Activated CD8-positive, alpha-beta memory T cell treated with anti-CD3 and anti-CD28 coated beads, Interleukin-2, amount 10 ng/mL, durations not matched to agents 7 days and 5 days (primary cell): ENCODE results near the gene RAMACL. TPM values are rescaled to one million over a fixed set of nuclear protein-coding genes. Genes with fewer than 3 reads are reported as not detected.
"Not testable (repeated sequence)": the region's sequence is repeated elsewhere in the genome, so short reads cannot be mapped to it uniquely, and the experiment has no call there.

ENCODE experiments used
- ATAC-seq: fragments of 150-1000 bp; cut with Tn5 transposase; one replicate; pipeline ENCODE4 v1.10.0; 2021; ENCODE audit warnings: moderate library complexity
- CTCF ChIA-PET: fragments of 350-600 bp; sonication (Branson Sonifier 250); formaldehyde crosslinking; loops from one replicate; lab custom pipeline; 2021; ENCODE audit warnings: antibody characterized with exemption; lab: Charles Lee
- DNase-seq: peaks from one replicate; pipeline ENCODE4 v3.0.0-alpha.2; 2020
- H3K27ac Mint-ChIP-seq: one replicate; pipeline ENCODE4 v1.8.0; 2021; ENCODE audit warnings: mild to moderate bottlenecking, mixed read lengths
- H3K27me3 Mint-ChIP-seq: one replicate; pipeline ENCODE4 v1.8.0; 2021; ENCODE audit warnings: mixed read lengths
- H3K36me3 Mint-ChIP-seq: one replicate; pipeline ENCODE4 v1.8.0; 2021; ENCODE audit warnings: mild to moderate bottlenecking, mixed read lengths
- H3K4me1 Mint-ChIP-seq: one replicate; pipeline ENCODE4 v1.8.0; 2021; ENCODE audit warnings: mixed read lengths
- H3K4me3 Mint-ChIP-seq: one replicate; pipeline ENCODE4 v1.8.0; 2021; ENCODE audit warnings: mild to moderate bottlenecking, moderate library complexity, mixed read lengths
- H3K9me3 Mint-ChIP-seq: one replicate; pipeline ENCODE4 v1.8.0; 2022; ENCODE audit warnings: low read depth, mixed read lengths
- total RNA-seq, 2 experiments: library from RNA; stranded (reverse); gene quantifications; one replicate each; pipeline ENCODE4 v1.2.3, GENCODE V29; 2021

RAMACL gene
- total RNA-seq, 2 experiments from 2014 or later = 0.14 to 0.29 TPM

DNA sequence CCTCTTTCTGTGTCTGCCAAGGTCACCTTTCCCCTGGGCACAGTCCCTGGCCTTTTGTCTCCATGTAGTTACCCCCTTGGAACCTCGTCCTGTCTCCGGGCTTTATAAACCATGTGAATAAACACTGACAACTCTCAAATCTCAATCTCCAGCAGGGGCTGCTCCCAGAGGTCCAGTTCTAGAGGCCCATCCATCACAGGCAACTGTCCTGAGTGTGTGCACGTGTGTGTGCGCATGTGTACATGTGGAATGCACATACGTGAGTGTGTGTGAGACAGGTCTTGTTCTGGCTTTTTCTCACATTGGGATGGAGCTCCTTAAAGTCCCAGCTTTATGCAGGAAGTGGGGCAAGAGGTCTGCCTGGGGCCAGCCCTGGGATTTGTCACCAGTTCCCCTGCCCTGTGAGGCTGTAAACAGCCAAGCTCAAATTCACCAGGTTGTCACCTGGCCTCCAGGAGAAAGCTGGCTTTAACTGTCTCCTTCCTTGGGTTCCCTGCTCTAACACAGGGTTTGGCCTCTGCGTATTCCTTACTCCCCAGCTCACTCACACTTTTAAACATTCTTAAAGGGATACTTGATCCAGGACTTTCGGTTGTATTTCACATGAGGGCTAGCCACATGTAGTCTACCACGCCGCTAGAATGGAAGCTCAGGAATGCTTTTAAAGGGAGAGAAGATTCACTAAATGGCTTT is 42.7 kb downstream of the RAMACL start:
- no peak overlapping the region for H3K4me3 Mint-ChIP-seq
- CTCF ChIA-PET = interaction anchor here (0.7 kb wide), 1 partner anchor 160 kb away, joined by 3 read pairs; no protein-coding TSS in a partner anchor
- H3K9me3 Mint-ChIP-seq = no peaks in the 10 kb centered on the region
- no peak overlapping the region for H3K27ac Mint-ChIP-seq
- ATAC-seq (no peak), DNase-seq (no peak)
- H3K27me3 Mint-ChIP-seq = peaks cover 8% of the 10 kb centered on the region
- peaks cover 34% of the 10 kb centered on the region for H3K4me1 Mint-ChIP-seq
- peaks cover 5% of the 10 kb centered on the region for H3K36me3 Mint-ChIP-seq

DNA sequence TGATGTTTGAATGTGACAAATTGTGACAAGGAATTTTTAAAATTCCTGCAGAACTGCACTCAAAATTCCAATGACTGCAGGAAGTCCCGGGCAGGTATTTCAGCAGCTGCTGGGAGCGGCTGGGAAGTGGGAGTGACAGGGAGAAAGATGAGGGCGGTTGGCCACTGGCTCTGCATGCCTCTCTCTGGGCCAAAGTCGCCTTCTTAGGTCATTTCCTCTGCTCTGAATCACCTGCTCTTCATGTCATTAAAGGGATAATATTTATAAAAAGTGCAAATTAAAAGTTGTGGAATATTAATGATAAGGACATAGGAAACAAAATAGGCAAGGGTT is 43.9 kb downstream of the RAMACL start:
- Mint-ChIP-seq H3K4me3 (no peak overlapping the region), H3K9me3 (no peaks in the 10 kb centered on the region), H3K4me1 (peaks cover 36% of the 10 kb centered on the region), H3K27me3 (no peaks in the 10 kb centered on the region), H3K27ac (no peak overlapping the region), H3K36me3 (peaks cover 5% of the 10 kb centered on the region)
- DNase-seq (no peak), ATAC-seq (no peak)
- CTCF ChIA-PET = no interaction called here

DNA sequence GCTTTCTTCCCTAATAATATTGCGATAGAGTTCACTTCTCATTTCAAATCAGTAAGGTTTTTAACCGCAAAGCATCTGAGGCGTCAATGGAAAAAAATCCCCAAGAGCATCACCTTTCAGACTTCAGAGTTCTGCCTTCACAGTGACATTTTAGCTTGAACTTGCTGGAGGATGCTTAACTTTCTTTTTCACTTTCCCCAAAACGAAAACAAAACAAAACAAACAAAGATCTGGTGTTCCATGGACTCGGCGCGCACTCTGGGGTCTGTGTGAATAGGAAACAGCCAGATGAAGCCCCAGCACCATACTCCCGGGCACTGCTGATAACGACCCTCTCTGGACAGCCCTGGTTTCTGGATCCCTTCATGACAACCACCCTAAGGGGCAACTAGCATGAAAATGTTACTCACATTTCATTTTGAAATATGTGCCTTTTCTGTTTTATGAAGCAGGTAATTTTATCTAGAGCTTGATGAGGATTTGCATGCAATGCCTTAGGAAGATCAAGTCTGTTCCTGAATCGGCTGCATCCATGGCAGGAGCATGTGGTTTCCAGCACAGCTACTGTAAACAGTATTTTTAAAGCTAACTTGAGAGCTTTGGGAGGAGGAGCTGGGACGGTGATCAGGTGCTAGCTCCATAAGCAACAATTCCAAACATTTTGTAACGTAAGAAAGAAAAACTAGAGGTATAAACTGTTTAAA is 44.5 kb downstream of the RAMACL start:
- Mint-ChIP-seq H3K27ac (peak overlapping the region; percentile 93), H3K27me3 (no peaks in the 10 kb centered on the region), H3K36me3 (peaks cover 5% of the 10 kb centered on the region), H3K4me3 (peak overlapping the region; percentile 70), H3K9me3 (no peaks in the 10 kb centered on the region), H3K4me1 (peaks cover 36% of the 10 kb centered on the region)
- DNase-seq = peak; percentile 47
- peak; percentile 25 for ATAC-seq
- CTCF ChIA-PET = interaction anchor here (0.9 kb wide), 1 partner anchor 25 kb away, joined by 3 read pairs; no protein-coding TSS in a partner anchor

DNA sequence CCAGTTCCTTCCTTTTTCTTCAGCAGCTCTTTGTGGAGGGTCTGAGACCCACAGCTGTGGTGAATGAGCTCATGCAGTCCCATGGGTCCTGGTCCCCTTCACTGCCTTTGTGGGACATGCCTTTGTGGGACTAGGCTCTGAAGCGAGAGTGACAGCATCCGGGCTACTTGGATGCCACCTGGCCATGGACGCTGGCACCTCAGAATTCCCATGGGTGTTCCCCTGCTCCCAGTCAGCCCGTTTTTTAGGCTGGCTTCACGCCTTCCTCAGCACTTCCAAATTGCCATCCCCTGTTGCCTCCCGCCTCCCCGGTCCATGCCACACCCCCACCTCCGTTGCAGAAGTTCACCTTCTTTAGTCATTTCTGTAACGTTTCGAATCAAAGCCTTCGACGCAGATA is 45.1 kb downstream of the RAMACL start:
- peak overlapping the region; percentile 70 for H3K4me3 Mint-ChIP-seq
- peaks cover 5% of the 10 kb centered on the region for H3K36me3 Mint-ChIP-seq
- H3K27ac Mint-ChIP-seq = peak overlapping the region; percentile 93
- H3K27me3 Mint-ChIP-seq = no peaks in the 10 kb centered on the region
- no peak for DNase-seq
- H3K9me3 Mint-ChIP-seq = no peaks in the 10 kb centered on the region
- H3K4me1 Mint-ChIP-seq = peaks cover 36% of the 10 kb centered on the region
- peak; percentile 9 for ATAC-seq
- CTCF ChIA-PET = interaction anchor here (0.9 to 1.3 kb wide), 2 partner anchors 26 to 157 kb away, joined by 3 read pairs; no protein-coding TSS in a partner anchor

DNA sequence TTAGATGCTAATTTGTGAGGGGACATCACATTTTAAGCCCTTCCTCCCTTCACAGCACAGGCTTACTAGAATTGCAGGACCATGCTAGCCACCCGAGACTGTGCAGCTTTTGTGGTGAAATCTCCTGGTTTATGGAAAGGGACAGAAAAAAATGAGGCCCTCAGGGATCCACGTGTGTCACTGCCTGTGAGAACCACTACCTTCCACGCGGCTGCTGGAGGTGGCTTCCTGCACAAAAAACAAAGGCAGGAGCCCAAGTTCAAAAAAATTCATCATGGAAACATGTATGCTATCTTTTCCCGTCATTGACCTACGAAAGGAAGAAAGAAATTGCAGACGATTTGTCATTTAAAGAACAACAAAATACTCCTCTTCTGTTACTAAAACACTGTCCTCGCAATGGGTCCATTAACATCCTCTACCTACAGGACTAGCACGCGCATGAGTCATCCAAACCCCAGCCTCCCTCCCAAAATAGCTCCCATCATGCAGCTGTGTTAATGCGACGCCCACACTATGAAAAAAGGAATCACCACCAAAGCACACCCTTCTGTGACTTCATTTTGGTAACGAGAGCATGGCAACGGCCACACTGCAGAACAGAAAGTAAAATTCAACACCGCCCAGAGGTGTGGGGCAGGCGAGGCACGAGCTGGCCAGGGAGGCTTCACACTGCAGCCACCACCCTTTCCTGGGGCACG is 45.7 kb downstream of the RAMACL start:
- ATAC-seq (peak; percentile 94), DNase-seq (peak; percentile 85)
- H3K4me3 Mint-ChIP-seq = peak overlapping the region; percentile 70
- peaks cover 5% of the 10 kb centered on the region for H3K36me3 Mint-ChIP-seq
- H3K9me3 Mint-ChIP-seq = no peaks in the 10 kb centered on the region
- H3K27me3 Mint-ChIP-seq = no peaks in the 10 kb centered on the region
- CTCF ChIA-PET = interaction anchor here (1.3 kb wide), 1 partner anchor 157 kb away, joined by 3 read pairs; no protein-coding TSS in a partner anchor
- peaks cover 36% of the 10 kb centered on the region for H3K4me1 Mint-ChIP-seq
- peak overlapping the region; percentile 93 for H3K27ac Mint-ChIP-seq

DNA sequence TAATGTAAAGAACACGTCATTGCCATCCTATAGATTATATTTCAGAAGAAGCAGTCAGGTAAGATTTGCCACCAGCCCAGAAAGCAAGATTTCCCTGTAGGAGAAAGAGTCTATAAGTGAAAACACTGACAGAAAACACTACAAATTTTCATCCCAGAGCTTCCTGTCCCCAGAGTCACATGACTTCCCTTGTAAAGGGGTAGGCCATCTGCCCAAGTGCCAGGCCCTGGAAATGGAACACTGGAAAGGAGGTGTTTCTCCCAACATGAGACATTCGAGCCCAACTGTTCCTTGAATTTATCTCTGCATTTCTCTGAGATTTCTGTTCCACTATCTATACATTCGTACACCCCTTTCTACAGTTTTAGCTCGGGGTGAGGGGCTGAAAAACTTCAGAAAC is 46.9 kb downstream of the RAMACL start:
- no peaks in the 10 kb centered on the region for H3K27me3 Mint-ChIP-seq
- no peak overlapping the region for H3K27ac Mint-ChIP-seq
- H3K4me1 Mint-ChIP-seq = peaks cover 36% of the 10 kb centered on the region
- CTCF ChIA-PET = no interaction called here
- no peaks in the 10 kb centered on the region for H3K9me3 Mint-ChIP-seq
- no peak for DNase-seq
- no peak for ATAC-seq
- peaks cover 5% of the 10 kb centered on the region for H3K36me3 Mint-ChIP-seq
- H3K4me3 Mint-ChIP-seq = no peak overlapping the region

DNA sequence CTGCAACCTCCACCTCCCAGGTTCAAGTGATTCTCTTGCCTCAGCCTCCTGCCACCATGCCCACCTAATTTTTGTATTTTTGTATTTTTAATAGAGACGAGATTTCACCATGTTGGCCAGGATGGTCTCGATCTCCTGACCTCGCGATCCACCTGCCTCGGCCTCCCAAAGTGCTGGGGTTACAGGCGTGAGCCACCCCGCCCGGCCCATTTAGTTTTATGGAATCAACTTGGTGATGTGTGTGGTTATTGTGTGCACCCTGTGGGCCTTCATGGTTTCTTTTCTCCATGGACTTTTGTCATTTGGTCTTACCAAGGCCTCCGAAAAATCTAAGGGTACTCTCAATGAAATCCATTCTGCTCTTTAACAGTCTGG is 47.5 kb downstream of the RAMACL start:
- not testable (repeated sequence) for H3K4me3 Mint-ChIP-seq, H3K9me3 Mint-ChIP-seq

DNA sequence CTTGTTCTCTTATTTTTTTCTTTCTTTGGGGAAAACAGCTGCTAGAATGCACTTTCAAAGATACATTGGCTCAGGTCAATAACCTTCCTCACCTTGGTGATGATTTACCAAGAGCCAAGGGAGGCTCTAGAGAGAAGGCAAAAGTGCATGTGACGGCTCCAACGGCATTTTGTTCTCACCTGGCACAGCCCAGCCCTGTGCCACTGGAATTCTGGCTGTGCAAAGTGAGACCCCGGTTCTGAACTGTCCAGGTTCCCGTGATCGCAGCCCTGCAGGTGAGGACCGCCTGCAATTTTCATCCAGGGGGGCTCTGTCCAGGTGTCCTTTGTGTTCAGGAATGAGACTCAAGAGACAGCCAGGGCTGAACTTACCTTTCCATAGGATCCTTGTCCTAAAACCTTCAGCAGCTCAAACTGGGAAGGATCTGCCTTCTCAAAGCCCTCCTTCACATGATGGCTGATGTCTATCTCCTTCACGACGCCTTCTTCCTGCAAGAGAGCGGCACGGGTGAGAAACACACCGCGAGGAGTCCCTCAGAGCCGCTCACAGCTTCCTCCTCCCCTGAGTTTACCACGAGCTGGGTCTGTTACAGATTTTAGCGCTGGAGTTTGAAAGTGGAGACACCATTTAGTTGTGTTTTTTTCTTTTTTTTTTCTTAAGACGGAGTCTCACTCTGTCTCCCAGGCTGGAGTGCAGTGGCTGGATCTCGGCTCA is 48.0 kb downstream of the RAMACL start:
- Mint-ChIP-seq H3K4me1 (peaks cover 36% of the 10 kb centered on the region), H3K4me3 (no peak overlapping the region), H3K27me3 (no peaks in the 10 kb centered on the region), H3K9me3 (no peaks in the 10 kb centered on the region), H3K36me3 (peaks cover 5% of the 10 kb centered on the region), H3K27ac (no peak overlapping the region)
- DNase-seq (no peak), ATAC-seq (no peak)
- CTCF ChIA-PET = no interaction called here

More for the DNA sequence above, 47.5 kb downstream of the RAMACL start:
- H3K4me1 Mint-ChIP-seq = peaks cover 36% of the 10 kb centered on the region
- ATAC-seq, H3K36me3 Mint-ChIP-seq, DNase-seq, H3K27ac Mint-ChIP-seq, CTCF ChIA-PET, H3K27me3 Mint-ChIP-seq: not testable (repeated sequence)

DNA sequence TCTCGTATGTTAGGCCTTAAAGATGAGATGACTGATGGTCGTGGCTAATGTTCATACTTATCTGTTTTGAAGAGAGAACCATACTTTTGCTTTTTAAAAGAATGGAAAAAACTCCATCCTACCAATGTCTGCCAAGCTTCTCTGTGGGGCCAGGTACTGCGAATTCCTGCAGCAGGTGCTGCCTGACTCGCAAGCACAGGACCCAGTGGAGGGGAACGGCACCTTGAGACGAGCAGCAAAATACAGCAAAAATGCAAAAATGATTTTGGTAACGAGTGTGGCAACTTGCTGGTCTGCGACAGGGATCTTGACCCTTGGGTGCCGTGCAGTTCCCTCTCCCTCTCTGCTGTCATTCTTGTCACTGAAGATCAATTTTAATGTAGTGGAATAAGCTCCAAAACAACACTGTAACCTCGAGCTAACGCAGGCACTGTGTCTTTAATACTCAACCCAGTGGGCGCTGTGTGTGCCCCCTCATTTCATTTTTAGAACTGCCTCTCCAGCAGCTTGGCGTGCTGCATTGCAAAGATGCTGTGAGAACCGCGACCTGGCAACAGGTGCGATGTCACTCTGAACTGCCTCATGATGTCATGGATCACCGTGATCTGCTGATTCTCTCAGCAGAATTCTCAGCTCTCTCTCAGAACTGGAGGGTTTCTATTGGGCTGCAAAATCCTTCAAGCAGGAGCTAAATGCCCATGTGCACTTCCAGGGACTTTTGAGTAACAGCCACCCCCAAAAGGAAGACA is 51.6 kb downstream of the RAMACL start:
- H3K4me3 Mint-ChIP-seq = no peak overlapping the region
- no peak overlapping the region for H3K27ac Mint-ChIP-seq
- no peak for DNase-seq
- H3K36me3 Mint-ChIP-seq = no peaks in the 10 kb centered on the region
- H3K4me1 Mint-ChIP-seq = peaks cover 11% of the 10 kb centered on the region
- CTCF ChIA-PET = no interaction called here
- ATAC-seq = no peak
- no peaks in the 10 kb centered on the region for H3K9me3 Mint-ChIP-seq
- H3K27me3 Mint-ChIP-seq = no peaks in the 10 kb centered on the region

DNA sequence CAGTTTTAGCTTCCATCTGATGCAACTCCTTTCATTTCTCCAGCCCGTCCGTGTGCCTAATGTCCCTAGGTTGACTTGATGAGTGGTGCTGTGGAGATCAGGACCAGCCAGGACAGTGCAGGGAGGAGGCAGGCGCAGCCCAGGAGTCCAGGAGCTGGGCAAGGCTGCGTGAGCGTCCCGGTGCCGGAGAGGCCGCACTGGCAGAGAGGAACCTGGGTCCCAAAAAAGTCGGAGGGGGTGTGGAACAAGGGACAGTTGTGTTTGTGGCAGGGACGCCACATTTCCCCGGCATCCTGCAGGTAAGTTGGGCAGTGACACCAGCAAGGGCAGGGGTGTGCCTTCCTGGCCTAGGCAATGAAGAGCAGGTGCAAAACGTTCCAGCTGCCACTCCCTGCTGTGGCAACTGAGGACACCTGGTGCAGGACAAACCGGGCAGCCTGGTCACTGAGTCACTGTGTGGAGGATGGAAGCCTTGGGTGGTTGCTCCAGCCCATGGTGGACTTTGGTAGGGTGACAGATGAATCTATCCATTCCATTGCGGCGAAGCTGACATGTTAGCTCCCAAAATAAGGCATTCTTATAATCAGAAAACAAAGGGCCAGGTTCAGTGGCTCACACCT is 53.2 kb downstream of the RAMACL start:
- H3K9me3 Mint-ChIP-seq = no peaks in the 10 kb centered on the region
- no peaks in the 10 kb centered on the region for H3K4me1 Mint-ChIP-seq
- peaks cover 3% of the 10 kb centered on the region for H3K36me3 Mint-ChIP-seq
- CTCF ChIA-PET = no interaction called here
- DNase-seq = no peak
- no peak for ATAC-seq
- H3K4me3 Mint-ChIP-seq = no peak overlapping the region
- no peaks in the 10 kb centered on the region for H3K27me3 Mint-ChIP-seq
- H3K27ac Mint-ChIP-seq = no peak overlapping the region
